HG03025 (cell line): Measurements from ENCODE around the gene GALP.
A peak's percentile ranks its signal among the peaks of the same experiment; 100 is the strongest.
"Not testable (repeated sequence)": the region's sequence is repeated elsewhere in the genome, so short reads cannot be mapped to it uniquely, and the experiment has no call there.

Experiments used
- ATAC-seq: cut with Tn5 transposase; IDR thresholded peaks from one replicate; pipeline ENCODE4 v1.9.1; 2021; ENCODE audit warnings: mild to moderate bottlenecking, moderate library complexity; ENCODE audit not compliant: unreplicated experiment, low FRiP score

GALP gene

DNA sequence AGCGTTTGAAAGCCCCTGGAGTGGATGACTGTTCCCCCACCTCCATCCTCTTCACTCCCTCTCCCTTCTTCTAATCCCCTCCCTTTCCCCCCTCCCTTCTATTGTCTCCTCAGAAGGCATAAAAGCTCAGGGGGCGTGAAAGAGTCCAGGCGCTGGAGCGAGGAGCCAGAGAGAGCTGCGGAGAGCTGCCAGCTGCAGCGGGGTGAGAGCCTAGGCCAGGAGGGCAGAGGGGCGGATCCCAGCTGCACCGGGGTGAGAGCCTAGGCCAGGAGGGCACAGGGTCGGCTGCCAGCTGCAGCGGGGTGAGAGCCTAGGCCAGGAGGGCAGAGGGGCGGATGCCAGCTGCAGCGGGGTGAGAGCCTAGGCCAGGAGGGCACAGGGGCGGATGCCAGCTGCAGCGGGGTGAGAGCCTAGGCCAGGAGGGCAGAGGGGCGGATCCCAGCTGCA is at the start of gene GALP:
Gene GALP, plus strand, starts transcription at position 148 of the 447 bp plus-strand sequence. CDS start 1,101 bp downstream, outside the sequence.
- not testable (repeated sequence) for ATAC-seq

DNA sequence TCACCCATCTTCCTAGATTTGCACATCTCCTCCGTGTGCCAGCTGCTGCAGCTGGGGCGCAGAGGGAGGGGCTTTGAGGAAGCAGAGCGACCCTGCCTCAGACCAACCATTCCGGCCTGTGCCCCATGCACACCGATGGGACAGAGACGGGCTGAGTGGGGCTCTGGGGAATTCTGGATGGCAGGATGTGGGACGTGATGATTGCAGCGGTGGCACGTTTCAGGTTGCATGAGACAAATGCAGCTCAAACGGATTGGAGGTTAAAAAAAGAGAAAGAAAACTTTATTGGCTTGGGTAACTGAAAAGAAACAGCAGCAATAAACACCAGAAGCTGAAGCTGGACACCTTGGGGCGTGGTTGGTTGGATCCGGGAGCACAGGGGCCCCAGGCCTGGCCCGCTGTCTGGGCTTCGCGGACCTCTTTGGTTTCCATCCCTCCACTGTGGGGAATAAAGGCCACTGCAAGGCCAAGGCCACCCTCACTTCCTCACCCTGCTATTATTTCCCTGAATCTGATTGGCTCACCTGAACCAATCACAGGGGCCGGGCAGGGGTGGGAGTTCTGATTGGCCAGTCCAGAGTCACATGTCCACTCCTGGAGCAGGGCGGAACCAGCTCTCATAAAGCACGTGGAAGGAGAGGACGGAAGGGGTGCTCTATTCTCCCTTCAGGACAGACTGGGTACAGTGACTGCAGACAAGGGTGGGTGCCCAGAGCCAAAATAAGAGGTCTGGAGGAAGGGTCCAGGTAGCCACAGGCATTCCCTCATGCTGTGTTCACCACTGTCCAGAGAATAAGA is 48.6 kb upstream of the GALP start:
- no peak for ATAC-seq

GRCh38 chr19:56130006-56130405 is 45.8 kb upstream of the GALP start:
- ATAC-seq, result no peak

- no peak for ATAC-seq
Observed at GRCh38 chr19:56131651-56132050, 44.2 kb upstream of the GALP start.

DNA sequence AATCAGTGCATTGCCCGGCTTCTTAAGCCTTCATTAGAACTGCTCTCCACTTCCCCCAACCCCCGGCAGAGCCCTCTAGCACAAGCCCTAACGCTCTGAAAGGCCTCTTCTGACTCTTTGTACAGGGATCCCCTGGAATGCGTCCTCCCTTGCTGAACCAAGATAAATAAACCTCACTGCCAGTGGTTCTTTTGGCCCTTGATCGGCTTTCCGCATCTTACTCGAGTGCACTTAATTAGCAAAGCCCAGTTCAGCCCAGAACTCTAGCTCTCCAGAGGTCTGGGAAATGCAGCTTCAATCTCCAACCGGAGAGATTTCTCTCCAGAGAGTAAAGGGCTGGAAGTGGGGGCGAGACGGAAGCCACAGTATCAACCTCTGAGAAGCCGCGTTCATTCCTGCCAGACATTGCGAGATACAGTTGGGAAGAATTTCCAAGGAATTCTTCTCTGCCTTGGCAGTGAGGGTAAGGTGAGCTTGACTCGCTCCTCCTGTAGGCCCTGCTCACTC is 43.4 kb upstream of the GALP start:
- no peak for ATAC-seq

DNA sequence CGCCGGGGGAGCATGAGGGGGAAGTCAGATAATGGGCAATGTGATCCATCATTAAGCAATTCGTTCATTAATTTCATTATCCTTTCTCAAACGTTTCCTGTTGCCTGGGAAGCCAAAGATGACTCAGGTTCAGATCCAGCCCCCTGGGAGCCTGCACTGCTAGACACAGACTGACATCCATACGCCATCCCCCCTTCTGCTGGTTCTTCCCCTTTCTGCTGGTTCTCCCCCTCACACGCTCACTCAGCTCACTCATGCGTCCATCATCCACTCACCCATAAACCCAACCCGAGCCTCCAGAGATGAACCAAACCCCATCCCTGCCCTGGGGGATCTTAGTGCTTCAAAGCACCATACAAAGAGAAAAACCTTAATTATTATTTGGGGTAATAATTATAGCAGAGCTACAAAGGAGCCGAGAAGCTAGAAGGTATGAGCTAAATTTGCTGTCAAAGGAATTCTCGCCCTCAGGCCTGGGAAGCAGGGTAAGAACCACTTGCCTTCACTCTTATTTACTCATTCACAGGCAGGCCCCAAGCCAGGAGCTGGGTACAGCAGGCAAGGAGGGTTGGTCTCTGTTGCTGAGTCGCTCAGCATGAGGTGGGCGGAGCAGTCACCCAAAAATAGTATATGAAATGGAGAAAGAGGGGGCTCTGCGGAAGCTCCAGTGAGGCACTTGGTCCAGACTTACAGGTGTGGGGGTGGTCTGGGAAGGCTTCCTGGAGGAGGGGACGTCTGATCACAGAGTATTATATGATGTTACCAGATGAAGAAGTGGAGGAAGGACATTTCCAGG is 41.8 kb upstream of the GALP start:
- no peak for ATAC-seq

GRCh38 chr19:56134654-56134921 is 41.2 kb upstream of the GALP start:
- ATAC-seq, result no peak

- ATAC-seq, result no peak
Observed at GRCh38 chr19:56136362-56136761, 39.4 kb upstream of the GALP start.

DNA sequence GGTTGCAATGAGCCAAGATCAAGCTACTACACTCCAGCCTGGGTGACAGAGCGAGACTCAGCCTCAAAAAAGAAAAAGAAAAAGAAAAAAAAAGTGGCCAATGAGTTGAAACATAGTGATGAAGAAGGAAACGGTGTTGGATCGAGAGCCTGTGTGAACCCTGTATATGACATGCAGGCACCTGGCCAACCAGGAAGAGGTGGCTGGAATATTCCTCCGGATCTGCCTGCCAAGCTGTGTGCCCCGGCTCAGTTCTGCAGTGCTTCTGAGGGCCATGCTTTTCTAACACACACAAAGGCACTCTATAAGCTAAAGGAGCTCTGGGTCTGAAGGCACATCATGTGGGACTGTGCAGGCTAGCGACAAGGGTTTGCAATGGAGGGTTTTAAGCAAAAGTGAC is 38.4 kb upstream of the GALP start:
- ATAC-seq, result no peak

DNA sequence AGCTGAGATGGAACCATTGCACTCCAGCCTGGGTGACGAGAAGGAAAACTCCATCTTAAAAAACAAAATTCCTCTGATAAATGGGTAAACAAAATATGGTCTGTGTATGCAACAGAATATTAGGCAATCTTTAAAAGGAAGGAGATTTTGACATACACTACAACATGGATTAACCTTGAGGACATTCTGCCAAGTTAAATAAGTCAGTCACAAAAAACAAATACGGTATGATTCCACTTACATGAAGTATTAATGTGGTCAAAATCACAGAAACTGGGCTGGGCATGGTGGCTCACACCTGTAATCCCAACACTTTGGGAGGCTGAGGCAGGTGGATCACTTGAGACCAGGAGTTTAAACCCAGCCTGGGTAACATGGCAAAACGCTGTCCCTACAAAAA is 37.7 kb upstream of the GALP start:
- no peak for ATAC-seq

DNA sequence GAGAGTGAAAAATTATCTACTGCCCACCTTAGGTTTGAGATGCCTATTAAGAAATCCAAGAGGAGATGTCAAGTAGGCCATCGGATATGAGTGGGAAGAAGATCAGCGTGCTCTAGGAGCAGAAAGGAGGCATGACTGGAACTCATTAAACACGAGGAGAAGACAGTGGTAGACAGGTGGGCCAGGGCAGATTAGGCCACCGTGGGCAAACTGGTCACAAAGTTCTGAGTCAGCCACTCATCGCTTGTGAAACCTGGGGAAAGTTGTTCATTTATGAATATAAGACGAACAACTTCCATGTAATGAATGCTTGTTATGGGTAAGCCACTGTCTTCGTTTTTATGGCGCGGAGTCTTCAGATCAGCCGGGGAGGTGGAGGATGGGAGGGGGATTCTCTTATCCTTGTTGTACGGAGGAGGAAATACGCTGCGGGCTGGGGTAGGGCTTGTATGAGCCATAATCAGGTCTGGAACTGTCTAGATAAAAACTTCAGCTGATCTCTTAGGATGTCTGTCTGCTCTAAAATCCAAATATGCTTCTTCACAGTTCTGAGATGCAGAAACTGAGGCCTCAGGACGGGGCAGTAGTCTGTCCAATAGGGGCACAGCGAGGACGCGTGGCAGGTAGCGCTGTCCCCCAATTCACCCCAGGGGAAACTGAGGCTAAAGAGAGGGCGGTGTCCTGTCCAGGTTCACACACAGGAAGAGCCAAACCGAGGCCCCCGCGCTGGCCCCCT is 35.8 kb upstream of the GALP start:
- no peak for ATAC-seq

- peak; percentile 88 for ATAC-seq
Observed at GRCh38 chr19:56140583-56141416, 35.0 kb upstream of the GALP start, which contains the start of gene ZNF444. TSS of gene ZNF444 (plus strand) at chr19:56141287. CDS start at chr19:56146912, 5,625 bp downstream.

DNA sequence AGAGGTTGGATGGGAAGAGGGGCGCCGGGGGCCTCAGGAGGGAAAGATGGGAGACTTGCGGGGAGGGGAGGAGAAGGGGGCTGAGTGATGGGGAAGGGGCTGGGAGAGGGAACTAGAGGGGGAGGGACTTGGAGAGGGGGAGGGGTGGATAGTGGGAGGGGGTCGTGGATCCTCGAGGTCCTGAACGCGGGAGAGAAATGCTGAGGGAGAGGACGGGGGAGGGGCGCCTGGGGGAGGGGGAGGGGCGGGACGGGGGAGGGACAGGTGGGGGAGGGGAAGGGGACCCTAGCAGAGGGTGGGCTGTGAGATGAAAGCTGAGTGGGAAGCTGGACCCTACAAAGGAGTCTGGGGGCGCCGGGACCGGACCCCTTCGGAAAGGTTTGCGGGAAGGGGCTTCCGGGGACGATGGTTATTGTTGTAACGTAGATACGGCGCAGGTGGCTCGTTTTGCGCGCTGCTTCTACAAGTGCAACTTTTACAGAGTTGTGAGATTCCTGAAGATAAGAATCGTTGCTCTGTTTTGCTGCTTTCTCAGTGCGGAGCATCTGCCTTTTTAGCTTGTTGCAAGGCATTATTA is 34.3 kb upstream of the GALP start:
- ATAC-seq, result no peak

GRCh38 chr19:56142087-56142787 is 33.6 kb upstream of the GALP start:
- no peak for ATAC-seq

GRCh38 chr19:56142897-56143434 is 32.8 kb upstream of the GALP start:
- no peak for ATAC-seq

- ATAC-seq, result no peak
Observed at GRCh38 chr19:56144376-56144775, 31.4 kb upstream of the GALP start.

- ATAC-seq, result no peak
Observed at GRCh38 chr19:56144831-56145230, 31.0 kb upstream of the GALP start.

DNA sequence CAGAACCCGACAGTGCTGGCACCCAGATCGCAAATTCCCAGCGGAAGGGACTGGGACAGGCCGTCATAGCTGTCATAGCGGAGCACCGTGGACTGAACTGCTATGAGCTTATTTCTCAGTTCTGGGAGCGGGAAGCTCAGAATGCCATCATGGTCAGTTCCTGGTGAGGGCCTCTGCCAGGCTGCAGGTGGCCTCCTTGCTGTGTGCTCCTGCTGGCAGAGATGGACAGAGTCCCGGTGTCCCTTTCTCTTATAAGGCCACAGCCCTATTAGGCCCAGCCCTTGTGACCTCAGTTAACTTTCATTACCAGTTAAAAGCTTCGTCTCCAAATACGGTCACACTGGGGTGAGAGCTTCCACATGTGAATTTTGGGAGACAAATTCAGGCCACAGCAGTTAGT is 30.1 kb upstream of the GALP start:
- ATAC-seq, result no peak

- ATAC-seq, result no peak
Observed at GRCh38 chr19:56146904-56147303, 28.9 kb upstream of the GALP start.
